NCI-H526 treated with DMSO at 0.1 percent for 48 hours (cell line): ENCODE measurements around the gene MYO15B.

Experiments used
- DNase-seq: peaks from one replicate; lab custom pipeline; 2025; lab: John Stamatoyannopoulos, UW

The MYO15B gene

DNA sequence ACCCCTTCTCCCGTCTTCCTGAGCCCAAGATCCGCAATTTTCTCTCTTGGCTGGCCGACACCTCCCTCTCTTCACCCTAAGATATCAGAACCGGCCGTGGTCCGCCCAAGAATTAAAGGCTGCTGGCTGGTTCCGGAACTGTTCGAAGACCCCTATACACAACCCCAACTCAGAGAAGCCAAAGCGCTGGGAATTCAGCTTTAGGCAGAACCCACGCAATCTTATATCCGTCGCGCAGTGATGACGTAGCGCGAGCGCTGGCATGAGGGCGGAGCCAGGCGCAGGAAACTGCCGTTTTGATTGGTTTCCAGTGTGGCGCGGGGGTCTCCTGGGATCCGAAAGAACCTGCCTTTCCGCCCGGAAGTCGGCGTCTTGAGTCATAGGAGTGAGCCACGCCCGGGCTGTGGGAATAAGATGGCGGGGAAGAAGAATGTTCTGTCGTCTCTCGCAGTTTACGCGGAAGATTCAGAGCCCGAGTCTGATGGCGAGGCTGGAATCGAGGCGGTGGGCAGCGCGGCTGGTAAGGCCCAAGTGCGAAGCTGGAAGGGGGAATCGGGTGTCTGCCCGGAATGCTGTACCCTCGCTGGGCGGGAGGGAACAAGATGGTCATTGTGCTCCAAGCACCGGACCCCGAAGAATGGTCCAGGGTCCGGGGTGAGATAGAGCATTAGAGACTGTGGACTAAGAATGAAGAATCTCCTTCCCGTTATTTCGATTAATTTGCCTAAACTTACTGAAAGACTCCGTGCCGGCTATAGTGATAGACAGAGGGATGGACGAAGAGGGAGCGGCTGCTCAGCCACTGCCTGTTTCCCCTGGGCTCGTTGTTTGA, 79.6 kb downstream of the MYO15B start, which contains the start of the genes RECQL5 and SAP30BP:
Gene RECQL5, minus strand, starts transcription at position 196 of the 832 bp plus-strand sequence. CDS start 597 bp downstream, outside the sequence.
Gene SAP30BP, plus strand, starts transcription at position 380 of the 832 bp plus-strand sequence. Its CDS starts 35 bp downstream, at position 415.
- peak; percentile 96 for DNase-seq

DNA sequence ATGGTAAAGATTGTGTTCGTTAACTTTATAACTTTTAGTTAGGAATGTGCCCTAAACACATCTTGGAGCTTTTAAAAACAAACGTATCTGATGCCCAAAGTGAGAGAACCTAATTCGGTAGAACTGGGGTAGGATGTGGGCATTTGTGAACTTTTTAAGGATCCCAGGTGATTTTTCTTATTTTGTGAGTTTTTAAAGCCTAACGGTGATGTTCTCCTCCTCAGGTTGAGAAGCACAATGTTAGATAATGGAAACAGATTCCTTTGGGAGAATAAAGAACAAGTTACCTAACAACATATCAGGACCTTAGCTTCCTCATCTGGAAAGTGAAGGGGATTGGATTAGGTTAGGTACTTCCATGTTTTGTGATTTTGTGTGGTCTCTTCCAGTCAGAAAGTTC, 80.2 kb downstream of the MYO15B start:
- DNase-seq: no peak

DNA sequence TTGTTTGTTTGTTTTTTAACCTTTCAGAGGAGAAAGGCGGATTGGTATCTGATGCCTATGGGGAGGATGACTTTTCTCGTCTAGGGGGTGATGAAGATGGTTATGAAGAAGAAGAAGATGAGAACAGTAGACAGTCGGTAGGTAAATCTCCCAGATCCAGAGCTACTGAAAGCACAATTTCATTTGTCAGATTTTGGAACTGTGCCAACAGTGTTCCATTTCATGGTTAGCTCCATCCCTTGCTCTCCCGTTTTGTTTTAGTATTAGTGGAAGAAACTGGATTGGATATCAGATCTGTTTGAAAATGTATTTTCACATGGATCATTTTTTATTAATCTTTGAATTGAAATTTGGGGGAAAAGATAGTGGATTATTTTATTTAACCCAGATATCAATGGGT, 80.9 kb downstream of the MYO15B start:
- DNase-seq: no peak

DNA sequence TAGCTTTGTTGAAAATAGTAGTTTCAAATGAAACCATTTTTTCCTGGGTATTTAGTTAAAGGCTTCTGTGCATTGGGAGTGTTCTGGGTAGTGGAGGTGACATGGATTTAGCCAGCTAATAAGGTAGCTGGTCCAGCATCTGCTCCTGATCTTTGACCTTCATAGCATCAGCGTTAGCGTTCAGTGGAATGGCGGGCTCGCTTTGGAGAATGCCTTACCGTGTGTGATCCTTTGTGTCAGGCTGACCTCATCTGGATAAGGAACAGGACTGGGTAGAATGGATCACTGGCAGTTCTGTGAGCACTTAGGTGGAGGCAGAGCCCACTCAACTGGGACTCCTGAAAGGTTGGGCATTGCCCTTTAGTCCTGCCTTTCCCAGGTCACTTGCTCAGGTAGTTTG, 83.3 kb downstream of the MYO15B start:
- DNase-seq: no peak

DNA sequence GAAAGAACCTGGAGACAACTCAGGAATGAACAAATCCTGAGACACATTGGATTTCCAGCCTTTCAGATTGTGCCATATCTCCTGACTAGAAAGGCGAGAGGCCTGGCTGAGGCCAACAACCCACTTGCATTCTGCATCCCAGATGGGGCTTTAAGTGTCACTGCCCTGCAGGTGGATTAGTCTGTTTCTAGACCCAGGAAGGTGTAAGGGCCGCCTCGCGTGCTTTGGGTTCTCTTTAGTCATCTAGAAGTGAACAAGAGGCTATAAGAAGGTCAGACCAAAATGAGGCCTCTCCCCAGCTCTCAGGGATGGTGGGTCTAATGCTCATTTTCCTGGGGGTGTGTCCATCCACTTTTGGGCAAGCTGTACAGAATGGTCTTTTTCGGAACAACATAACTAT, 84.4 kb downstream of the MYO15B start:
- no peak for DNase-seq

DNA sequence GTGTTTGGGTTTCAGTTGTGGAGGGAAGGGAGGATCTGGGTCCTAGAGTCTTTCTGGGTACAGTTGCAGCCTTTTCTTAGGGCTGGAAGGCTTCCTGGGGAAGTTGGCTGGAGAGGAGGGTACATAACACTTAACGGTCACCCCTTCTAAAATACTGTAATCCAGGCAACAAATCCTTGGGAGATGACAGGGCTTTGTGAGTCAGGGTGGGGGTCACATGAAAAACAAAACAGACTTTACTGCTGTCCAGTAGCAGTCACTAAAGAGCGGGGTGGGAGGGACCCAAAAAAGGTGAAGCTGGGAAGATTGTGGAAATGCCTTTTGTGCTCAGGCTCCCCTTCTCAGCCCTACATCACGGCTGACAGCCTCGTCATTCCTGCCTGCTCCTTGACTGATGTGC, 85.9 kb downstream of the MYO15B start:
- no peak for DNase-seq
